SIG-M5 (cell line): ENCODE measurements around the gene YAP1.

Source experiments
- DNase-seq: peaks from one replicate; lab custom pipeline; 2025; lab: John Stamatoyannopoulos, UW

YAP1 gene

GRCh38 chr11:102163368-102163767 lies 53.1 kb downstream of the YAP1 start:
- no peak for DNase-seq

- no peak for DNase-seq
These were observed 56.2 kb downstream of the YAP1 start for GRCh38 chr11:102166175-102167064.

GRCh38 chr11:102168481-102168880 lies 58.2 kb downstream of the YAP1 start:
- no peak for DNase-seq

- no peak for DNase-seq
These were observed 60.9 kb downstream of the YAP1 start for GRCh38 chr11:102171101-102171500.

- no peak for DNase-seq
These were observed 62.0 kb downstream of the YAP1 start for GRCh38 chr11:102172127-102172848.

GRCh38 chr11:102177126-102177525 lies 66.9 kb downstream of the YAP1 start:
- DNase-seq = no peak

- peak; percentile 64 for DNase-seq
These were observed 67.9 kb downstream of the YAP1 start for GRCh38 chr11:102177974-102178631.

GRCh38 chr11:102179371-102179770 lies 69.1 kb downstream of the YAP1 start:
- DNase-seq = no peak

- DNase-seq = no peak
These were observed 74.2 kb downstream of the YAP1 start for GRCh38 chr11:102184269-102184987.

- no peak for DNase-seq
These were observed 76.4 kb downstream of the YAP1 start for GRCh38 chr11:102186551-102187191.

GRCh38 chr11:102187416-102188151 lies 77.3 kb downstream of the YAP1 start:
- no peak for DNase-seq

- DNase-seq = no peak
These were observed 78.2 kb downstream of the YAP1 start for GRCh38 chr11:102188488-102188887.

GRCh38 chr11:102191832-102192231 lies 81.6 kb downstream of the YAP1 start:
- DNase-seq = no peak

- no peak for DNase-seq
These were observed 82.3 kb downstream of the YAP1 start for GRCh38 chr11:102192349-102193066.

GRCh38 chr11:102194257-102194656 lies 84.0 kb downstream of the YAP1 start:
- no peak for DNase-seq

- DNase-seq = no peak
These were observed 84.7 kb downstream of the YAP1 start for GRCh38 chr11:102194990-102195389.

GRCh38 chr11:102196351-102196750 lies 86.1 kb downstream of the YAP1 start:
- DNase-seq = no peak

- DNase-seq = no peak
These were observed 86.6 kb downstream of the YAP1 start for GRCh38 chr11:102196816-102197215.

GRCh38 chr11:102197670-102198139 lies 87.5 kb downstream of the YAP1 start:
- DNase-seq = no peak

- no peak for DNase-seq
These were observed 89.4 kb downstream of the YAP1 start for GRCh38 chr11:102199673-102200072.
